ENCODE measurements around the gene XPO6.

DNA sequence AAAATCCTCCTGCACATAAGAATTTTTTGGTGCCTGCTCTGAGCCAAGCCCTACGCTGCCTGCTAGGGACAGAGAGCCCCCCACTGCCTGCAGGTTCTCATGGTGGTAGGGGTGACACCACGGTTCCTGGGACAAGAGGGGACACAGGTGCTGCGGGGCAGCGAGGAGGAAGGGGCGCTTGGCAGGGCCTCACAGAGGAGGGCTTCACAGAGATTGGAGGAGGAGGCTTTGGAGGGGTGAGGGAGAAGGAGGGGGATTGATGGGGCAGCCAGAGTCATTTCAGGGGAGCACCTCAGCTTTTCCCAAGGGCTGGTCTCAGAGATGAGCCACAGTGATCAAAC is 118.4 kb downstream of the XPO6 start:
- TF ChIP-seq ZFX (CRISPR knock-in tag; IDR thresholded peaks at IDR 0.05; ENCODE audit: low read depth) (no peak), PHF20 (CRISPR knock-in tag; IDR thresholded peaks at IDR 0.05) (no peak), NBN (conservative IDR thresholded peaks at IDR 0.05) (no peak), ZNF652 (CRISPR knock-in tag; IDR thresholded peaks at IDR 0.05; ENCODE audit: borderline replicate concordance, low read depth) (no peak), NAIF1 (CRISPR knock-in tag; IDR thresholded peaks at IDR 0.05; ENCODE audit: borderline replicate concordance) (no peak), ZNF747 (CRISPR knock-in tag; IDR thresholded peaks at IDR 0.05; ENCODE audit: borderline replicate concordance) (no peak), CCAR2 (optimal IDR thresholded peaks at IDR 0.05; ENCODE audit: low read depth, low read length) (no peak), POLR2A (IDR thresholded peaks at IDR 0.05; ENCODE audit: insufficient read depth in 1 of 2, low read depth in 2 of 2, low read length in 2 of 2) (no peak)
- TF ChIP-seq, protein P1, sequence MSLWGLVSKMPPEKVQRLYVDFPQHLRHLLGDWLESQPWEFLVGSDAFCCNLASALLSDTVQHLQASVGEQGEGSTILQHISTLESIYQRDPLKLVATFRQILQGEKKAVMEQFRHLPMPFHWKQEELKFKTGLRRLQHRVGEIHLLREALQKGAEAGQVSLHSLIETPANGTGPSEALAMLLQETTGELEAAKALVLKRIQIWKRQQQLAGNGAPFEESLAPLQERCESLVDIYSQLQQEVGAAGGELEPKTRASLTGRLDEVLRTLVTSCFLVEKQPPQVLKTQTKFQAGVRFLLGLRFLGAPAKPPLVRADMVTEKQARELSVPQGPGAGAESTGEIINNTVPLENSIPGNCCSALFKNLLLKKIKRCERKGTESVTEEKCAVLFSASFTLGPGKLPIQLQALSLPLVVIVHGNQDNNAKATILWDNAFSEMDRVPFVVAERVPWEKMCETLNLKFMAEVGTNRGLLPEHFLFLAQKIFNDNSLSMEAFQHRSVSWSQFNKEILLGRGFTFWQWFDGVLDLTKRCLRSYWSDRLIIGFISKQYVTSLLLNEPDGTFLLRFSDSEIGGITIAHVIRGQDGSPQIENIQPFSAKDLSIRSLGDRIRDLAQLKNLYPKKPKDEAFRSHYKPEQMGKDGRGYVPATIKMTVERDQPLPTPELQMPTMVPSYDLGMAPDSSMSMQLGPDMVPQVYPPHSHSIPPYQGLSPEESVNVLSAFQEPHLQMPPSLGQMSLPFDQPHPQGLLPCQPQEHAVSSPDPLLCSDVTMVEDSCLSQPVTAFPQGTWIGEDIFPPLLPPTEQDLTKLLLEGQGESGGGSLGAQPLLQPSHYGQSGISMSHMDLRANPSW (CRISPR knock-in tag; IDR thresholded peaks at IDR 0.05; ENCODE audit: borderline replicate concordance), result no peak
- TF ChIP-seq, protein P2, sequence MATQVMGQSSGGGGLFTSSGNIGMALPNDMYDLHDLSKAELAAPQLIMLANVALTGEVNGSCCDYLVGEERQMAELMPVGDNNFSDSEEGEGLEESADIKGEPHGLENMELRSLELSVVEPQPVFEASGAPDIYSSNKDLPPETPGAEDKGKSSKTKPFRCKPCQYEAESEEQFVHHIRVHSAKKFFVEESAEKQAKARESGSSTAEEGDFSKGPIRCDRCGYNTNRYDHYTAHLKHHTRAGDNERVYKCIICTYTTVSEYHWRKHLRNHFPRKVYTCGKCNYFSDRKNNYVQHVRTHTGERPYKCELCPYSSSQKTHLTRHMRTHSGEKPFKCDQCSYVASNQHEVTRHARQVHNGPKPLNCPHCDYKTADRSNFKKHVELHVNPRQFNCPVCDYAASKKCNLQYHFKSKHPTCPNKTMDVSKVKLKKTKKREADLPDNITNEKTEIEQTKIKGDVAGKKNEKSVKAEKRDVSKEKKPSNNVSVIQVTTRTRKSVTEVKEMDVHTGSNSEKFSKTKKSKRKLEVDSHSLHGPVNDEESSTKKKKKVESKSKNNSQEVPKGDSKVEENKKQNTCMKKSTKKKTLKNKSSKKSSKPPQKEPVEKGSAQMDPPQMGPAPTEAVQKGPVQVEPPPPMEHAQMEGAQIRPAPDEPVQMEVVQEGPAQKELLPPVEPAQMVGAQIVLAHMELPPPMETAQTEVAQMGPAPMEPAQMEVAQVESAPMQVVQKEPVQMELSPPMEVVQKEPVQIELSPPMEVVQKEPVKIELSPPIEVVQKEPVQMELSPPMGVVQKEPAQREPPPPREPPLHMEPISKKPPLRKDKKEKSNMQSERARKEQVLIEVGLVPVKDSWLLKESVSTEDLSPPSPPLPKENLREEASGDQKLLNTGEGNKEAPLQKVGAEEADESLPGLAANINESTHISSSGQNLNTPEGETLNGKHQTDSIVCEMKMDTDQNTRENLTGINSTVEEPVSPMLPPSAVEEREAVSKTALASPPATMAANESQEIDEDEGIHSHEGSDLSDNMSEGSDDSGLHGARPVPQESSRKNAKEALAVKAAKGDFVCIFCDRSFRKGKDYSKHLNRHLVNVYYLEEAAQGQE (IDR thresholded peaks at IDR 0.05; ENCODE audit: borderline replicate concordance in 1 of 2, low read depth in 1 of 2, low read length in 2 of 2), result no peak
